Spleen (tissue), 7 donors: ENCODE data around the gene FSTL4.

Experiments
- POLR2AphosphoS5 ChIP-seq, 3 donors: sonication (generic); formaldehyde crosslinking; IDR thresholded peaks; one replicate each; pipeline ENCODE4 v1.5.1; 2017; ENCODE audit warnings: antibody characterized with exemption in 3 of 3
- TF ChIP-seq, protein P1 (sequence below), 11 experiments: fragments of 200-600 bp in 7 of 11; fragments of 450-650 bp in 4 of 11; sonication (generic) in 4 of 11; IDR thresholded peaks in 8 of 11; conservative IDR thresholded peaks in 3 of 11; 1 replicate in 7 of 11; 2 replicates in 4 of 11; pipeline versions ENCODE4 v1.4.0 to v1.8.0; 2016 to 2021; ENCODE audit warnings: antibody characterized with exemption in 11 of 11, inconsistent platforms in 4 of 11, mild to moderate bottlenecking in 1 of 11
- donor health status: DM: no; HTN: no; CAD: no; lungs with moderate emphysema.
- donor health status: DM: no; HTN: no; CAD: no.
- donor health status: DM: no; HTN: no; CAD: no.

DNA sequence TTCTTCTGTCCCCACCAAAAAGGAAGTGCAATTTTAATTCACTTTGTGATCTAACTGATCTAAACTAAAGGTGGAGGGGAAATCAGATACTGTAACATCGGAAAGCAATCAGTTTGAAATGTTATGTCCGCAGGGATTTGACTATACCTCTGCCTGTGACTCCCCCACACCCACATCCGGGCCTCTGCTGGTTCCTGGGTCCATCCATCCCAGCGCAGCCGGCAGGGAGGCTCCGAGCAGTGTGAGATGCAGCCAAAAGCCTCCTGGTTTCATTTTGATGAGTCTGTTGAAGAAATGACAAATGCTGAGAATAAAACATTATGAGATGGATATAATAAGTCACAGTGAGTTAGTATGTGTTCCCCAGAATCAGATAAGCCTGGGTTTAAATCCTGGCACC, 8.6 kb downstream of the FSTL4 start:
- TF ChIP-seq, protein P1, sequence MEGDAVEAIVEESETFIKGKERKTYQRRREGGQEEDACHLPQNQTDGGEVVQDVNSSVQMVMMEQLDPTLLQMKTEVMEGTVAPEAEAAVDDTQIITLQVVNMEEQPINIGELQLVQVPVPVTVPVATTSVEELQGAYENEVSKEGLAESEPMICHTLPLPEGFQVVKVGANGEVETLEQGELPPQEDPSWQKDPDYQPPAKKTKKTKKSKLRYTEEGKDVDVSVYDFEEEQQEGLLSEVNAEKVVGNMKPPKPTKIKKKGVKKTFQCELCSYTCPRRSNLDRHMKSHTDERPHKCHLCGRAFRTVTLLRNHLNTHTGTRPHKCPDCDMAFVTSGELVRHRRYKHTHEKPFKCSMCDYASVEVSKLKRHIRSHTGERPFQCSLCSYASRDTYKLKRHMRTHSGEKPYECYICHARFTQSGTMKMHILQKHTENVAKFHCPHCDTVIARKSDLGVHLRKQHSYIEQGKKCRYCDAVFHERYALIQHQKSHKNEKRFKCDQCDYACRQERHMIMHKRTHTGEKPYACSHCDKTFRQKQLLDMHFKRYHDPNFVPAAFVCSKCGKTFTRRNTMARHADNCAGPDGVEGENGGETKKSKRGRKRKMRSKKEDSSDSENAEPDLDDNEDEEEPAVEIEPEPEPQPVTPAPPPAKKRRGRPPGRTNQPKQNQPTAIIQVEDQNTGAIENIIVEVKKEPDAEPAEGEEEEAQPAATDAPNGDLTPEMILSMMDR (IDR thresholded peaks at IDR 0.05 in 8 of 11, conservative IDR thresholded peaks at IDR 0.05 in 3 of 11), result no peak
- TF ChIP-seq POLR2AphosphoS5 (IDR thresholded peaks at IDR 0.05), result no peak
